HEK293T (cell line): ENCODE results near the gene FCAMR.
A peak's percentile ranks its signal among the peaks of the same experiment; 100 is the strongest.

Experiments used
- CTCF ChIA-PET: fragments of 350-600 bp; formaldehyde crosslinking; extraction: SDS; loops from one replicate; lab custom pipeline; 2021; ENCODE audit warnings: antibody characterized with exemption, inconsistent platforms; lab: Yijun Ruan, JAX
- POLR2A ChIA-PET: fragments of 350-600 bp; formaldehyde crosslinking; extraction: SDS; loops from one replicate; lab custom pipeline; 2020; ENCODE audit warnings: antibody characterized with exemption, inconsistent platforms; lab: Yijun Ruan, JAX
- DNase-seq: peaks from one replicate; pipeline ENCODE4 v3.0.0; 2012; ENCODE audit warnings: mixed read lengths; ENCODE audit errors: extremely low spot score
- ARNT ChIP-seq: fragments of 450-650 bp; IDR thresholded peaks from 2 replicates; pipeline ENCODE4 v1.6.1; 2017; ENCODE audit warnings: mild to moderate bottlenecking
- BHLHE40 ChIP-seq: fragments of 450-650 bp; IDR thresholded peaks from 2 replicates; pipeline ENCODE4 v1.6.1; 2016; ENCODE audit warnings: mild to moderate bottlenecking, moderate library complexity, borderline replicate concordance
- CTBP1 ChIP-seq: fragments of 450-650 bp; IDR thresholded peaks from 2 replicates; pipeline ENCODE4 v1.6.1; 2016; ENCODE audit warnings: borderline replicate concordance
- FOXK2 ChIP-seq: fragments of 450-650 bp; IDR thresholded peaks from 2 replicates; pipeline ENCODE4 v1.6.1; 2016; ENCODE audit warnings: mild to moderate bottlenecking
- FOXM1 ChIP-seq: fragments of 450-650 bp; IDR thresholded peaks from 2 replicates; pipeline ENCODE4 v1.6.1; 2017; ENCODE audit warnings: mild to moderate bottlenecking, borderline replicate concordance
- HDGF ChIP-seq: fragments of 450-650 bp; IDR thresholded peaks from 2 replicates; pipeline ENCODE4 v1.6.1; 2017; ENCODE audit warnings: antibody characterized with exemption, borderline replicate concordance
- SP1 ChIP-seq: fragments of 450-650 bp; IDR thresholded peaks from 2 replicates; pipeline ENCODE4 v1.6.1; 2017
- ZNF384 ChIP-seq: fragments of 450-650 bp; IDR thresholded peaks from 2 replicates; pipeline ENCODE4 v1.6.1; 2016
- TF ChIP-seq, protein P1 (sequence below): fragments of 450-650 bp; IDR thresholded peaks from 2 replicates; pipeline ENCODE4 v1.6.1; 2016

The FCAMR gene

DNA sequence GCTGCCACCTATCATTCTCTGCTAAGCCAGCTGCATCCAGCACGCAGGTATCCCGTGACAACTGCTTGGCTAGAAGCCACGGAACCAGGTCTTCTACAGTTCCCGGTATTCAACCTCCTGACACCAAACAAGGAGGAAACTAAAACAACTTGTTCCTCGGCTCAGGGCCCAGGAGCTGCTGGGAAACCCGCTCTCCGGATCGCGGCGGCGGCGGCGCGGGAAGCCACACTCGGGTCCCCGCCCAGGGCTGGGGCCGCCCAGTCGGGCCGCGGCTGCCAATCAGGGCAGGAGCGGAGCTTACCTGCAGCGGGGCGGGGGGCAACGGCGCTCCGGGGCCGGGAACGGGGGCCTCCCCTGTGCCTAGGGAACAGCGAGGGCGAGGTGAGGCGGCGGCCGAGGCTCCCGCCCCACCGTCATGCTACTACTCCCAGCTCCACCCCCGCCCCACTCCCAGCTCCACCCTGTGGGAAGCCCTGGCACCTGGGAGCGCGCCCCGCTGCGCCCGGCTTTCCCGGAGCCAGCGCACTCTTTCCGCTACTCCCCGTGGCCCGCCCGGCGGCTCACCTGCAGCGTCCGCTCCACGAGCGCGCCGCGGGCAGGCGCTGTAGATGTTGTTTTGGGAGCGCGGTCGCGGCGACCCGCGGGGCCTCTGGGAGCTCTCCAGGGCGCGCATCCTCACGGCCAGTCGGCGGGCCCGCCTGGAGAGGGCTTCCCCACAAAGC, 60.9 kb downstream of the FCAMR start:
- CTCF ChIA-PET: interaction anchor here (0.8 to 2.1 kb wide), 11 partner anchors 9 to 274 kb away, joined by 3 to 6 read pairs (median 3); partner anchors contain the start of gene DYRK3
- POLR2A ChIA-PET: interaction anchor here (0.7 kb wide), 1 partner anchor 196 kb away, joined by 4 read pairs; no protein-coding TSS in a partner anchor
- peak; percentile 56 for DNase-seq
- TF ChIP-seq, protein P1, sequence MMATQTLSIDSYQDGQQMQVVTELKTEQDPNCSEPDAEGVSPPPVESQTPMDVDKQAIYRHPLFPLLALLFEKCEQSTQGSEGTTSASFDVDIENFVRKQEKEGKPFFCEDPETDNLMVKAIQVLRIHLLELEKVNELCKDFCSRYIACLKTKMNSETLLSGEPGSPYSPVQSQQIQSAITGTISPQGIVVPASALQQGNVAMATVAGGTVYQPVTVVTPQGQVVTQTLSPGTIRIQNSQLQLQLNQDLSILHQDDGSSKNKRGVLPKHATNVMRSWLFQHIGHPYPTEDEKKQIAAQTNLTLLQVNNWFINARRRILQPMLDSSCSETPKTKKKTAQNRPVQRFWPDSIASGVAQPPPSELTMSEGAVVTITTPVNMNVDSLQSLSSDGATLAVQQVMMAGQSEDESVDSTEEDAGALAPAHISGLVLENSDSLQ: peak; percentile 82
- TF ChIP-seq ZNF384: no peak

DNA sequence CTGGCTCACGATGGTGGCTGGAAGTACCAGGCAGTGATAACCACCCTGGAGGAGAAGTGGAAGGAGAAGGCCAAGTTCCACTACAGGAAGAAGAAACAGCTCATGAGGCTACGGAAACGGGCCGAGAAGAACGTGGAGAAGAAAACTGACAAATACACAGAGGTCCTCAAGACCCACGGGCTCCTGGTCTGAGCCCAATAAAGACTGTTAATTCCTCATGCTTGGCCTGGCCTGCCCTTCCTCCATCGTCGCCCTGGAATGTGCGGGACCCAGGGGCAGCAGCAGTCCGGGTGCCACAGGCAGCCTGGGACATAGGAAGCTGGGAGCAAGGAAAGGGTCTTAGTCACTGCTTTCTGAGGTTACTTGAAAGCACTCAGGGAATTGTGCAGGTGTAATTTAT, 62.2 kb downstream of the FCAMR start:
- no peak for TF ChIP-seq CTBP1
- TF ChIP-seq, protein P1: no peak
- TF ChIP-seq BHLHE40: no peak
- TF ChIP-seq SP1: no peak
- TF ChIP-seq ARNT: no peak
- TF ChIP-seq FOXK2: no peak
- TF ChIP-seq FOXM1: no peak
- TF ChIP-seq HDGF: no peak
- no peak for DNase-seq
- POLR2A ChIA-PET: no interaction called here
- CTCF ChIA-PET: interaction anchor here (0.6 to 2.1 kb wide), 6 partner anchors 11 to 96 kb away, joined by 3 to 6 read pairs (median 3); no protein-coding TSS in a partner anchor
